ENCODE data around the gene FTCD.

- TF ChIP-seq CTCF (conservative IDR thresholded peaks at IDR 0.05; ENCODE audit: low read length) (no peak), EZH2phosphoT487 (IDR thresholded peaks at IDR 0.05; ENCODE audit: borderline replicate concordance, low read depth, low read length) (no peak)
Measured at GRCh38 chr21:46127239-46128105, 27.9 kb downstream of the FTCD start.
